MM.1S (cell line): ENCODE data around the gene PTPRC.

Source experiments
- DNase-seq: peaks from one replicate; pipeline ENCODE4 v3.0.0-alpha.2; 2015
- H2AFZ ChIP-seq: fragments of 300-600 bp; sonication (generic); 2 replicates; pipeline ENCODE4 v1.6.0; 2016; ENCODE audit warnings: antibody characterized with exemption, low read length
- H3F3A ChIP-seq: fragments of 300-600 bp; sonication (generic); 2 replicates; pipeline ENCODE4 v1.6.1; 2016; ENCODE audit warnings: mild to moderate bottlenecking, antibody characterized with exemption, low read length, moderate library complexity, mixed read lengths; ENCODE audit not compliant: insufficient read depth
- H3K27ac ChIP-seq: fragments of 300-600 bp; sonication (generic); 2 replicates; pipeline ENCODE4 v1.5.1; 2016; ENCODE audit warnings: mild to moderate bottlenecking, low read length
- H3K27me3 ChIP-seq: fragments of 300-600 bp; sonication (generic); replicated peaks from 2 replicates; pipeline ENCODE4 v1.6.0; 2016; ENCODE audit warnings: low read length; ENCODE audit not compliant: insufficient read depth
- H3K36me3 ChIP-seq: fragments of 300-600 bp; sonication (generic); replicated peaks from 2 replicates; pipeline ENCODE4 v1.6.1; 2016; ENCODE audit warnings: mild to moderate bottlenecking, low read length, mixed read lengths; ENCODE audit not compliant: insufficient read depth
- H3K4me1 ChIP-seq: fragments of 300-600 bp; sonication (generic); 2 replicates; pipeline ENCODE4 v1.6.1; 2016; ENCODE audit warnings: low read length, mixed read lengths
- H3K4me2 ChIP-seq: fragments of 300-600 bp; sonication (generic); 2 replicates; pipeline ENCODE4 v1.6.0; 2016; ENCODE audit warnings: low read depth, low read length
- H3K4me3 ChIP-seq: fragments of 300-600 bp; sonication (generic); 2 replicates; pipeline ENCODE4 v1.5.1; 2016; ENCODE audit warnings: low read length, mixed read lengths
- H3K79me2 ChIP-seq: fragments of 300-600 bp; sonication (generic); 2 replicates; pipeline ENCODE4 v1.6.1; 2016; ENCODE audit warnings: mixed run types, low read length, mixed read lengths
- H3K9ac ChIP-seq: fragments of 300-600 bp; sonication (generic); 2 replicates; pipeline ENCODE4 v1.6.1; 2016; ENCODE audit warnings: low read length, mixed read lengths
- H3K9me2 ChIP-seq: fragments of 300-600 bp; sonication (generic); replicated peaks from 2 replicates; pipeline ENCODE4 v1.6.1; 2016; ENCODE audit warnings: mild to moderate bottlenecking, low read length, mixed read lengths; ENCODE audit not compliant: insufficient read depth
- H3K9me3 ChIP-seq: fragments of 300-600 bp; sonication (generic); replicated peaks from 2 replicates; pipeline ENCODE4 v1.6.1; 2016; ENCODE audit warnings: mild to moderate bottlenecking, low read length, mixed read lengths; ENCODE audit not compliant: insufficient read depth
- H4K20me1 ChIP-seq: fragments of 300-600 bp; sonication (generic); 2 replicates; pipeline ENCODE4 v1.6.1; 2016; ENCODE audit warnings: mild to moderate bottlenecking, low read length, moderate library complexity, mixed read lengths; ENCODE audit not compliant: insufficient read depth
- EZH2 ChIP-seq: fragments of 300-600 bp; sonication (generic); optimal IDR thresholded peaks from 2 replicates; pipeline ENCODE3; 2017; ENCODE audit warnings: low read depth, mild to moderate bottlenecking, antibody characterized with exemption, low read length, mixed read lengths
- EZH2phosphoT487 ChIP-seq: fragments of 300-600 bp; sonication (generic); IDR thresholded peaks from 2 replicates; pipeline ENCODE4 v1.6.1; 2018; ENCODE audit warnings: antibody characterized with exemption, low read length
- TF ChIP-seq, protein P1 (sequence below): fragments of 300-600 bp; sonication (generic); IDR thresholded peaks from 2 replicates; pipeline ENCODE4 v1.5.1; 2016; ENCODE audit warnings: antibody characterized with exemption, low read length, mixed read lengths

Gene PTPRC

DNA sequence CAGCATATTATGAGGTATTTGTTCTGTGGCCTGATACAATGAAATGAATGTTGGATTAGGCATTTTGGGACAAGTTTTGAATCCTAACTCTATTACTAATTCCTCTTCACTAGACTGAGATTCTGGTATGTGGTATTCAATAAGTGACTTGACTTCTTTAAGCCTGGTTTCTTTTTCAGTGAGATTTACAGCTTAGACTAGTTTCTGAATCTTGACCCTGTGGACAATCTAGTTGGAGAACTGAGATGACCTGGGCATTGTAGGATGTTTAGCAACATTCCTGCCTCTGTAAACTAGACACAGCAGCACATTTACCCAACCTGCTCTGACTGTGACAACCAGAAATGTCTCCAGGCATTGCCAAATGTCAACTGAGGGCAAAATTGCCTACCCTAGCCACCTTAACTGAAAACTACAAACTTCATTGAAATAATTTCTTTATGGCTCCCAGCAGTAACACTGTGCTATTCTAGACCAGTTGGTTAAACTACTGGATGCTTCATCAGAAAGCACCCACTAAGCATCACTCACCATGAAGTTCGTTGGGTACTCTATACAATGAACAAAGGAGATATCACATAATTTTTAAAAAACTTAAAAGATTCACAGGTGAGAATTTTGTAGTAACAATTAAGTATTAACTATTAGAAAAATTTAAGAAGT is 16.8 kb downstream of the PTPRC start:
- Histone ChIP-seq H3K79me2 (no peaks in the 10 kb centered on the region), H2AFZ (no peak overlapping the region), H3K36me3 (no peaks in the 10 kb centered on the region), H3K4me1 (peaks cover 19% of the 10 kb centered on the region), H4K20me1 (no peaks in the 10 kb centered on the region), H3K9me3 (no peaks in the 10 kb centered on the region), H3K9ac (no peak overlapping the region), H3K9me2 (no peaks in the 10 kb centered on the region), H3K27me3 (0 out of 2 replicates have a peak, but pooled peaks cover 4% of the 10 kb centered on the region), H3K4me2 (no peak overlapping the region), H3K27ac (no peak overlapping the region), H3K4me3 (no peak overlapping the region), H3F3A (peaks cover 14% of the 10 kb centered on the region)
- DNase-seq, result no peak
- TF ChIP-seq EZH2phosphoT487 (no peak), EZH2 (no peak)
- TF ChIP-seq, protein P1, sequence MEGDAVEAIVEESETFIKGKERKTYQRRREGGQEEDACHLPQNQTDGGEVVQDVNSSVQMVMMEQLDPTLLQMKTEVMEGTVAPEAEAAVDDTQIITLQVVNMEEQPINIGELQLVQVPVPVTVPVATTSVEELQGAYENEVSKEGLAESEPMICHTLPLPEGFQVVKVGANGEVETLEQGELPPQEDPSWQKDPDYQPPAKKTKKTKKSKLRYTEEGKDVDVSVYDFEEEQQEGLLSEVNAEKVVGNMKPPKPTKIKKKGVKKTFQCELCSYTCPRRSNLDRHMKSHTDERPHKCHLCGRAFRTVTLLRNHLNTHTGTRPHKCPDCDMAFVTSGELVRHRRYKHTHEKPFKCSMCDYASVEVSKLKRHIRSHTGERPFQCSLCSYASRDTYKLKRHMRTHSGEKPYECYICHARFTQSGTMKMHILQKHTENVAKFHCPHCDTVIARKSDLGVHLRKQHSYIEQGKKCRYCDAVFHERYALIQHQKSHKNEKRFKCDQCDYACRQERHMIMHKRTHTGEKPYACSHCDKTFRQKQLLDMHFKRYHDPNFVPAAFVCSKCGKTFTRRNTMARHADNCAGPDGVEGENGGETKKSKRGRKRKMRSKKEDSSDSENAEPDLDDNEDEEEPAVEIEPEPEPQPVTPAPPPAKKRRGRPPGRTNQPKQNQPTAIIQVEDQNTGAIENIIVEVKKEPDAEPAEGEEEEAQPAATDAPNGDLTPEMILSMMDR, result no peak

DNA sequence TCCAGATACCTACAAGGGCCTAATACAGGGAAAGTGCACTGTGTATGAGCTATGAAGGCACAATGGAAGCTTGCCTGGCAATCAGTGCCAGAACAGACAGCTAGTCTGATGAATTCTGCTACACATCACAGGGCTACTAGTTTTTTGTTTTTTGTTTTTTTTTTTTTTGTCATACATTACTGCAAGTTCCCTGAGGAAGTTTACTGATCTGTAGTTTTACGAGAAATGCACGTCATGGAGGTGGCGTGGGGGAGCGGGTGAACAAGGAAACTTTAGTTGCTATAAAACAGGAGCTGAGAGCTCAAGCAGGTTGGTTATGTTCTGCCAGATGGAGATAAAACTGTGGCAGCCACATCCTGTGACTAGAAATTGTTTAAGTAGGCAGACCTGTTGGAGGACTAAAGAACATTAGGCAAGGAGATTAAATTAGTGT is 17.7 kb downstream of the PTPRC start:
- H3K79me2 ChIP-seq, result no peaks in the 10 kb centered on the region
- no peaks in the 10 kb centered on the region for H3K36me3 ChIP-seq
- H3K4me1 ChIP-seq, result peaks cover 23% of the 10 kb centered on the region
- no peak overlapping the region for H3K4me3 ChIP-seq
- no peaks in the 10 kb centered on the region for H4K20me1 ChIP-seq
- no peak for DNase-seq
- H3F3A ChIP-seq, result peaks cover 19% of the 10 kb centered on the region
- no peak overlapping the region for H3K27ac ChIP-seq
- no peaks in the 10 kb centered on the region for H3K9me2 ChIP-seq
- no peak for TF ChIP-seq EZH2phosphoT487
- no peaks in the 10 kb centered on the region for H3K9me3 ChIP-seq
- no peak overlapping the region for H3K4me2 ChIP-seq
- H3K27me3 ChIP-seq, result 0 out of 2 replicates have a peak, but pooled peaks cover 4% of the 10 kb centered on the region
- no peak overlapping the region for H3K9ac ChIP-seq
- no peak overlapping the region for H2AFZ ChIP-seq

DNA sequence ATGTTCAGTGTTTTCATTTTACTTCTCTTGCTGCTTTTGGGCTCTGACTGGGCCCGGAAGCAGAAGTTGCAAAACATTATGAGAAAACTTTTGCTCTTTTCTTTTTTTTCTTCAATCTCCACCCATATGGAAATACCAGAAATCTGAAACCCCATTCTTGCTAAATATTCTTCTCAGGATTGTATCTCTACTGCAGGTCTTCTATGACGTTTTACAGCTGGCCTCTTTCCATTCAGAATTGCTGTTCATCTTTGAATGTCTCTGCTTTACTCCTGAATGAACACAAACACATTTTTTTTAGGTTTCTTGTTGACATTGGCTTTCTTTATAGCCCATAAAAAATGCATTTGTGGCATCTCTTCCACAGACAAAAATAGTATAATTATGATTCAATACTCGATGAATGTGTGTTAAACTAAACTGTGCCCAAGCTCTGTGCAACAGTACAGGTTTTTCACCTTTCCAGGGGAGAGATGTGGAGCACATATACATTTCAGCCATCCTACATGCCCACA is 18.8 kb downstream of the PTPRC start:
- peak; percentile 27 for DNase-seq
- H3K27ac ChIP-seq, result no peak overlapping the region
- H3K79me2 ChIP-seq, result no peaks in the 10 kb centered on the region
- 0 out of 2 replicates have a peak, but pooled peaks cover 4% of the 10 kb centered on the region for H3K27me3 ChIP-seq
- H3K36me3 ChIP-seq, result no peaks in the 10 kb centered on the region
- H2AFZ ChIP-seq, result peak overlapping the region; percentile 3; the same call in 1 of the 2 replicates
- H3K9me3 ChIP-seq, result no peaks in the 10 kb centered on the region
- H3F3A ChIP-seq, result peaks cover 19% of the 10 kb centered on the region
- TF ChIP-seq, protein P1, result no peak
- TF ChIP-seq EZH2phosphoT487 (no peak), EZH2 (no peak)
- no peaks in the 10 kb centered on the region for H4K20me1 ChIP-seq
- no peak overlapping the region for H3K4me3 ChIP-seq
- peaks cover 23% of the 10 kb centered on the region for H3K4me1 ChIP-seq
- peak overlapping the region; percentile 9; the same call in 1 of the 2 replicates for H3K4me2 ChIP-seq
- no peak overlapping the region for H3K9ac ChIP-seq
- no peaks in the 10 kb centered on the region for H3K9me2 ChIP-seq
